ENCODE results near the gene CYP24A1. TPM values are rescaled to one million over a fixed set of nuclear protein-coding genes. Genes with fewer than 3 reads are reported as not detected.

Gene CYP24A1
- polyA plus RNA-seq, 3 donors = 0.81 to 4.1 (median 1.4) TPM

DNA sequence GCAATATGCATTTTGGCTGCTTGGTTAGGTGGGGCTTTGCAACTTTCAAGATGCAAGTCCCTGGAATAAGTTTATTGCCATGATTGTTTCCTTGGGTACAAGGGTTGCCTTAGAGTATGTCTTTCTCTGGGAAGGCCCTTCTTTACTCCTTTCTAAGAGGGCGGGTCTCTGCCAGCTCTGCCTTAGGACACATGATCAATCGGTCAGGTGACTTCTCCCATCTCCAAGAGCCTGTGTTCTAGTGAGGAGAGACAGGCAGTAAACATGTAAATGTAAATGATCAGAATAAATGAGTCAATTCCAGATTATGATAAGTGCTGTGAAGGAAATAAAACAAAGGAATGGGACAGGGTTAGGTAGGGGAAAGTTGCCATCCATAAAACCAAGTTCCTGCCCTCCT is 60.2 kb downstream of the CYP24A1 start:
- no peak for DNase-seq

DNA sequence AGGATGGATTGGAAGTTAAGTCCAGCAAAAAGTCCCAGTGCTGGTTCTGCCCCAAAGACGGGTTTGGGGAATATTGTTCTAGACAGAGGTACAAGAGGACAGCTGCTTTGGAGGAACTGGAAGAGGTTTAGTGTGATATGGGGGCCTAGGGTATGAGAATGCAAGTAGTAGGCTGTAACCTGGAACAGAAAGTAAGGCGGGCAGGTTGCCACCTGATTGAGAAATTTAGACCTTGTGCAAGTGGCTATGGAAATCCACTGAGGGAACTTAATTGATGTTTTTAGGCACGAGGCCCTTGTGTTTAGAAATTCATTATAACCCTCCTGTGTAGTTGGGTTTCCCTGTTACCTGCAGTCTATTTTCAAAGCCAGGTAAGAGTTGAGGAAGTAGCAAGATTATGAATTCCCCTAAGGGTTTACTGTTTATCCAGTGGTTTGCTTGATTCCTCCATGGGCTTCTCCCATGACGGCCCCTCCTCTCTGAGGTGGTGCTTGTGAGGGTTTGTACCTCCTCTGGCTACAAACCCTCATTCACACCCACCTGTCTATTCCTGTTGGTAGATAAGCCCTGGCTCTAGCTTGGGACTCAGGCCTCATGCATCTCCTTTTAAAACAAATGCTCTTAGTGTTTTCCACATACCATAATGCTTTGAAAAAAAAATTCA is 61.4 kb downstream of the CYP24A1 start:
- DNase-seq = no peak

DNA sequence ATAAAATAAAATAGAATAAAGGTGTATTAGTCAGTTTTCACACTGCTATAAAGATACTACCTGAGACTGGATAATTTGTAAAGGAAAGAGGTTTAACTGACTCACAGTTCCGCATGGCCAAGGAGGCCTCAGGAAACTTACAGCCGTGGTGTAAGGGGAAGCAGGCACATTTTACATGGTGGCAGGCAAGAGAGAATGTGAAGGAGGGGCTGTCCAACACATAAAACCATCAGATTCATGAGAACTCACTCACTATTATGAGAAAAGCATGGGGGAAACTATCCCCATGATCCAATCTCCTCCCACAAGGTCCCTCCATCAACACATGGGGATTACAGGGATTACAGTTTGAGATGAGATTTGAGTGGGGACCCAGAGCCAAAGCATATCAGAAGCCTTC is 62.3 kb downstream of the CYP24A1 start:
- no peak for DNase-seq

- DNase-seq = no peak
Measured at GRCh38 chr20:54110457-54110856, 63.3 kb downstream of the CYP24A1 start.

DNA sequence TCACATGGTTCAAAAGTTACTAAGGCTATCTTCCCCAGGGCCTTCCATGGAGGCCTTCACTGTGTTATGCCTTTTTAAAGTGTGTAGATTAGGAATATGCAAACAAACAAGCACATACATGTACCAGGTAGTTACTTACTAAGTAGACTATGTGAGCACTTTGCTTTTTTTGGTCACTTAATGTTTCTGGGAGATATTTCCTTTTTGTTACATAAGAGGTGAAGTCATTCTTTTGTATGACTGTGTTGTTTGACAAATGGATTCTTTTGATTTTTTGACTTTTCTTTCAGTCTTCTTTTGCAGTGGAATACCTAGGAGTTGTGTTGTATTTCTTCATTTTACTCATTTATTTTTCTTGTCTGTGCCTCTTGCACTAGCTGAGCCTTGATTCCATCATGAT is 63.7 kb downstream of the CYP24A1 start:
- no peak for DNase-seq

GRCh38 chr20:54108817-54109216 is 65.0 kb downstream of the CYP24A1 start:
- no peak for DNase-seq

GRCh38 chr20:54108326-54108642 is 65.5 kb downstream of the CYP24A1 start:
- no peak for DNase-seq

- no peak for DNase-seq
Measured at GRCh38 chr20:54107600-54108325, 66.0 kb downstream of the CYP24A1 start.

GRCh38 chr20:54107181-54107580 is 66.6 kb downstream of the CYP24A1 start:
- DNase-seq = no peak

GRCh38 chr20:54106162-54106561 is 67.6 kb downstream of the CYP24A1 start:
- no peak for DNase-seq

GRCh38 chr20:54105653-54106052 is 68.1 kb downstream of the CYP24A1 start:
- DNase-seq = no peak

- no peak for DNase-seq
Measured at GRCh38 chr20:54104781-54105180, 69.0 kb downstream of the CYP24A1 start.

DNA sequence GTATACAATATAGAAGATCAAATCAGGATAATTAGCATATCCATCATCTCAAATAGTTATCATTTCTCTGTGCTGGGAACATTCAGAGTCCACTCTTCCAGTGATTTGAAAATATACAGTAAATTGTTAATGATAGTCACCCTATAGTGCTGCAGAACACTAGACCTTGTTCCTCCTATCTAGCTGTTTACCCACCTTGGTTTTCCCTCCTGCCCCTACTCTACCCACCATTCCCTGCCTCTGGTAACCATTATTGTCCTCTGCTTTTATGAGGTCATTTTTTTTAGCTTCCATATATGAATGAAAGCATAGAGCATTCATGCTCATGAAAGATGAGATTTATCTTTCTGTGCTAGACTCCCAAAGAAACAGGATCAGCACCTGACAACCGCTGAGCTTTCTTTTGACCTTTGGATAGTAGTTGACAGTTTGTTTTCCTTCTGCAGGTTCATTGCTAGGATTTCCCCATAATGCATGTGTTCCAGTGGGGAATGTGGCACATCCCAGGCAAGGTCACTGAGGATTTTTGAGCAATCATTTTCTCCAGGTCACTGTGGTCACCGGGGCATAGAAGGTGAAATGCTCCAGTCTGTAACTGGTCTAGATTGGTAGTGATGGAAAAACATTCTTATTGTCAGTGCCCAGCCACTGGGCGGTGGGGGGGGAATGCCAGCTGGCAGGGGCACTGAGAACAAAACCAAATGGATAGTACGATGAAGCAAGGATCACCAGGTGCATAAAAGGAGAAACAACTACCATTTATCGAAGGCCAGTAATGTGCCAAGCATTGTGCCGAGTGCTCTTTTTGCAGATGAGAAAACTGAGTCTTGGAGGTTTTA is 69.8 kb downstream of the CYP24A1 start:
- no peak for DNase-seq

Other genes starting within 250 kb of the CYP24A1 start
- 1 to 10 TPM; 2.6 to 4.6 (median 3.2) TPM for gene BCAS1, start 103.4 kb downstream of the CYP24A1 start, polyA plus RNA-seq (ENCODE audit: insufficient read length in 3 of 3)
- 10 to 100 TPM; 45.3 to 63.9 (median 50.7) TPM for gene PFDN4, start 34.1 kb upstream of the CYP24A1 start, polyA plus RNA-seq (ENCODE audit: insufficient read length in 3 of 3)